HepG2 (cell line): ENCODE measurements around the gene ABCG8. TPM values are rescaled to one million over a fixed set of nuclear protein-coding genes. Genes with fewer than 3 reads are reported as not detected.

Experiments used
- ATAC-seq: fragments of 200-7000 bp; cut with Tn5 transposase; 3 replicates; pipeline ENCODE4 v1.9.1; 2020; ENCODE audit warnings: mild to moderate bottlenecking, moderate library complexity
- BruUV-seq: library from RNA; stranded (reverse); fragments of 400-500 nt; replicated peaks from 2 replicates; lab custom pipeline; 2021; lab: Mats Ljungman, UMichigan
- CTCF ChIA-PET: fragments of 300-600 bp; formaldehyde crosslinking; extraction: SDS; loops from one replicate; lab custom pipeline; 2021; ENCODE audit warnings: low total read pairs, inconsistent platforms, low intra/inter-chr PET ratio; lab: Yijun Ruan, JAX
- POLR2A ChIA-PET: fragments of 350-600 bp; sonication (Branson Sonifier 250); formaldehyde crosslinking; loops from one replicate; lab custom pipeline; 2020; ENCODE audit warnings: antibody characterized with exemption, inconsistent platforms; lab: Yijun Ruan, JAX
- DNase-seq: peaks from one replicate; pipeline ENCODE4 v3.0.0-alpha.2; 2015; ENCODE audit warnings: low spot score
- FAIRE-seq: peaks from 3 replicates; lab custom pipeline; 2011; peaks lifted over from hg19 to GRCh38; lab: Jason Lieb, UNC
- H2AFZ ChIP-seq: one replicate; pipeline ENCODE4 v1.6.1; 2011; ENCODE audit warnings: low read length, inconsistent platforms
- H3K27ac ChIP-seq: fragments of 300-600 bp; 3 replicates; pipeline ENCODE4 v1.8.0; 2011; ENCODE audit warnings: mixed run types, mild to moderate bottlenecking, mixed read lengths, low read length, inconsistent platforms; ENCODE audit not compliant: insufficient read depth; ENCODE audit errors: extremely low read length
- H3K27me3 ChIP-seq, 2 experiments: fragments of 200-600 bp in 1 of 2; 2 replicates in 1 of 2; 3 replicates in 1 of 2; pipeline versions ENCODE4 v1.6.0 to v1.8.0; 2011; ENCODE audit warnings: low read length in 2 of 2, mild to moderate bottlenecking in 2 of 2, moderate library complexity in 2 of 2, inconsistent platforms in 1 of 2; ENCODE audit not compliant: insufficient read depth in 2 of 2, control insufficient read depth in 1 of 2
- H3K36me3 ChIP-seq, 2 experiments: fragments of 200-600 bp in 1 of 2; replicated peaks in 1 of 2; 2 replicates in 1 of 2; 3 replicates in 1 of 2; pipeline versions ENCODE4 v1.5.1 to v1.8.0; 2011; ENCODE audit warnings: low read length in 2 of 2, inconsistent platforms in 1 of 2; ENCODE audit not compliant: insufficient read depth in 2 of 2, control insufficient read depth in 1 of 2
- H3K4me1 ChIP-seq: 2 replicates; pipeline ENCODE4 v1.5.1; 2012; ENCODE audit warnings: low read length, inconsistent platforms; ENCODE audit not compliant: insufficient read depth
- H3K4me2 ChIP-seq: 2 replicates; pipeline ENCODE4 v1.6.0; 2011; ENCODE audit warnings: low read depth, low read length, inconsistent platforms
- H3K4me3 ChIP-seq, 3 experiments: fragments of 200-600 bp in 1 of 3; sonication (generic), shearing (Covaris generic) in 1 of 3; replicated peaks in 1 of 3; 2 replicates each; pipeline ENCODE4 v1.5.1; 2011 to 2016; ENCODE audit warnings: low read length in 3 of 3, inconsistent platforms in 2 of 3, low read depth in 2 of 3, mild to moderate bottlenecking in 2 of 3, control low read depth in 1 of 3, mixed read lengths in 1 of 3; ENCODE audit not compliant: insufficient read depth in 1 of 3
- H3K79me2 ChIP-seq: one replicate; pipeline ENCODE4 v1.6.1; 2011; ENCODE audit warnings: low read length, inconsistent platforms; ENCODE audit not compliant: insufficient read depth
- H3K9ac ChIP-seq: 2 replicates; pipeline ENCODE4 v1.6.0; 2011; ENCODE audit warnings: mild to moderate bottlenecking, low read depth, low read length, inconsistent platforms; ENCODE audit not compliant: insufficient read depth
- H3K9me3 ChIP-seq: 2 replicates; pipeline ENCODE4 v1.5.1; 2012; ENCODE audit warnings: mild to moderate bottlenecking, low read length
- H4K20me1 ChIP-seq: 2 replicates; pipeline ENCODE4 v1.6.0; 2011; ENCODE audit warnings: inconsistent platforms, mild to moderate bottlenecking, low read length, moderate library complexity; ENCODE audit not compliant: insufficient read depth
- DMAP1 ChIP-seq: IDR thresholded peaks from 2 replicates; pipeline ENCODE4 v1.6.1; 2016
- HOXA5 ChIP-seq: sonication (generic); formaldehyde crosslinking; IDR thresholded peaks from 2 replicates; pipeline ENCODE4 v1.4.0; 2020; ENCODE audit warnings: missing genetic modification reagents
- MAF1 ChIP-seq: sonication (generic); formaldehyde crosslinking; IDR thresholded peaks from 2 replicates; pipeline ENCODE4 v1.5.0; 2020; ENCODE audit warnings: missing genetic modification reagents, borderline replicate concordance
- SALL1 ChIP-seq: sonication (generic); formaldehyde crosslinking; IDR thresholded peaks from 2 replicates; pipeline ENCODE4 v1.8.0; 2022; ENCODE audit warnings: mild to moderate bottlenecking, missing genetic modification reagents
- SOX5 ChIP-seq: IDR thresholded peaks from 2 replicates; pipeline ENCODE4 v1.6.1; 2016; ENCODE audit warnings: borderline replicate concordance
- ZBTB34 ChIP-seq: sonication (generic); formaldehyde crosslinking; IDR thresholded peaks from 2 replicates; pipeline ENCODE4 v1.8.0; 2022; ENCODE audit warnings: mild to moderate bottlenecking, missing genetic modification reagents
- ZNF101 ChIP-seq: sonication (generic); formaldehyde crosslinking; IDR thresholded peaks from 2 replicates; pipeline ENCODE4 v1.4.0; 2020; ENCODE audit warnings: mild to moderate bottlenecking, low read depth, missing genetic modification reagents, borderline replicate concordance
- ZNF562 ChIP-seq: sonication (generic); formaldehyde crosslinking; IDR thresholded peaks from 2 replicates; pipeline ENCODE4 v1.8.0; 2022; ENCODE audit warnings: missing genetic modification reagents, borderline replicate concordance
- ZNF674 ChIP-seq: sonication (generic); formaldehyde crosslinking; IDR thresholded peaks from 2 replicates; pipeline ENCODE4 v1.5.0; 2020; ENCODE audit warnings: low read depth, mild to moderate bottlenecking, missing genetic modification reagents
- WGBS: methylation state at CpG from one replicate; pipeline ENCODE4 v1.1.6; 2017; ENCODE audit warnings: low lambda C conversion rate; 5-methylcytosine and 5-hydroxymethylcytosine counted together
- in situ Hi-C: cut with HindIII; loops from 2 replicates; pipeline ENCODE4 v1.10.0; 2017; ENCODE audit warnings: low pct_unique_long_range_greater_than_20kb; ENCODE audit not compliant: extremely low pct_ligation_motif_present
- intact Hi-C: fragments of 100-400 bp; cut with micrococcal nuclease; formaldehyde crosslinking; loops from one replicate; pipeline ENCODE4 v1.10.0; 2022; ENCODE audit not compliant: unreplicated experiment
- polyA plus RNA-seq, 8 experiments: library from polyadenylated mRNA; depleted of rRNA in 3 of 8; stranded (reverse) in 7 of 8; unstranded in 1 of 8; fragments of >200 nt; fragmentation: Illumina TruSeq in 4 of 8; extraction: Trizol in 4 of 8; gene quantifications; 2 replicates each; pipeline versions ENCODE4 v1.2.1 to v1.2.3, GENCODE V29; 2011 to 2016; ENCODE audit warnings: low read depth in 4 of 8, missing spikeins in 1 of 8, mixed read lengths in 1 of 8; ENCODE audit not compliant: insufficient read depth in 1 of 8
- total RNA-seq, 5 experiments: library from RNA; depleted of rRNA; stranded (reverse); fragments of >200 nt; fragmentation: Illumina TruSeq; extraction: Trizol; gene quantifications; 2 replicates each; pipeline ENCODE4 v1.2.3, GENCODE V29; 2016; ENCODE audit warnings: low read depth in 1 of 5
- TF ChIP-seq, protein P1 (sequence below): sonication (generic); formaldehyde crosslinking; IDR thresholded peaks from 2 replicates; pipeline ENCODE4 v1.4.0; 2020; ENCODE audit warnings: mild to moderate bottlenecking, low read depth, missing genetic modification reagents
- TF ChIP-seq, protein P2 (sequence below): IDR thresholded peaks from 2 replicates; pipeline ENCODE4 v1.6.1; 2016; ENCODE audit warnings: mild to moderate bottlenecking
- TF ChIP-seq, protein P3 (sequence below): sonication (generic); formaldehyde crosslinking; IDR thresholded peaks from 2 replicates; pipeline ENCODE4 v1.9.0; 2021; ENCODE audit warnings: missing genetic modification reagents, borderline replicate concordance

ABCG8 gene
- total and polyA plus RNA-seq, 2 of the 13 experiments (the other 11 are each of a cell fraction or from before 2014, with no cell fraction given): 8.1 to 8.8 TPM

DNA sequence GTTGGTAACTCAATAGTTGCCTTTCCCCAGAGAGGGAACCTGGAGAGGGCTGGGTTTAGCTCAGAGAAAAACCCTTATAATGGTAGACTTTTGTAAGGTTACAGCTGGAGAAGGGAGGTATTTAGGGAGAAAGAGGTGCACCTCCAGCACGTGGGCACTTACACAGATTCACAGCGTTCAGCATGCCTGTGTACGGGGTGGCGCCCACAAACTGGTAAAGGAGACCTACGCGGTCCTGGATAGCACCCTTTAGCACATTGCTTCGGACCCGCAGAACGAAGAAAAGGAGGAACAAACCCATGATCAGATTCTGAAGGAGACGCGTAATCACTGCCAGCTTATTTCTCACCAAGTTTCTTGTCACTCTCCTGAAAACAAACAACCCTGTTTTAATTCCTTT lies 15.0 kb upstream of the ABCG8 start:
- no peak for FAIRE-seq
- no peaks in the 10 kb centered on the region for H4K20me1 ChIP-seq
- in situ Hi-C loops (no loop called here), intact Hi-C loops (no loop called here)
- H2AFZ ChIP-seq: no peak overlapping the region
- H3K9me3 ChIP-seq: no peaks in the 10 kb centered on the region
- no peaks in the 10 kb centered on the region for H3K79me2 ChIP-seq
- H3K4me3 ChIP-seq: no peak overlapping the region
- ChIA-PET CTCF (no interaction called here), POLR2A (no interaction called here)
- no peak for TF ChIP-seq SOX5 (CRISPR knock-in tag)
- no peak for TF ChIP-seq ZNF674 (CRISPR knock-in tag)
- no peak for TF ChIP-seq ZNF562
- no peak for TF ChIP-seq ZBTB34
- H3K4me1 ChIP-seq: peaks cover 11% of the 10 kb centered on the region; the same call in 1 of the 2 replicates
- no peak for ATAC-seq
- no TSS peak for BruUV-seq
- no peak overlapping the region for H3K9ac ChIP-seq
- peaks cover 26 to 72% of the 10 kb centered on the region in 2 experiments for H3K36me3 ChIP-seq
- no peak overlapping the region for H3K4me2 ChIP-seq
- H3K27me3 ChIP-seq: no peaks in the 10 kb centered on the region
- H3K27ac ChIP-seq: no peak overlapping the region
- WGBS: 96% methylated on average over 11 of the region's 11 CpGs
- no peak for DNase-seq

DNA sequence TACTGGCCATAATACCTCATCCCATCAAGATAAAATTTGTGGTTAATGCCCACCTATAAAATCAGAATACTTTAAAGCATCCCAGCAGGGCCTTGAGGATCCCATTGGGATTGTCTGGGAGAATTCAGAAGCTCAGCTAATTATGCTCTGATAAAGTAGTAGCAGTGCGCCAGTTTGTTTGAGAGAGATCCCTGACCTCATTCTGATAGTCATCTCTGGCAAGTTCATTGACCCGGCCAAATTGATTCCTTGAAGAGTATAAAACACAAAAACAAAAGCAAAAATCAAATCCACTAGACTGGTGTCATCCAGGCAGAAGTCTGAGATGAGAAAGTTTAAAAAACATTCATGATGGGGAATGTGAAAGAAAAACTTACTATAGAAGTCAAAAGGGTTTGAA lies 14.3 kb upstream of the ABCG8 start:
- WGBS: 96% methylated on average over 2 of the region's 2 CpGs
- no TSS peak for BruUV-seq
- no peak for FAIRE-seq
- in situ Hi-C loops (no loop called here), intact Hi-C loops (no loop called here)
- CTCF ChIA-PET: no interaction called here
- Histone ChIP-seq H3K27me3 (no peaks in the 10 kb centered on the region), H3K4me2 (no peak overlapping the region), H3K36me3 (peaks cover 26 to 71% of the 10 kb centered on the region in 2 experiments), H3K79me2 (no peaks in the 10 kb centered on the region), H3K4me1 (peaks cover 11% of the 10 kb centered on the region; the same call in 1 of the 2 replicates), H3K4me3 (no peak overlapping the region), H3K9me3 (no peaks in the 10 kb centered on the region), H2AFZ (no peak overlapping the region), H3K27ac (no peak overlapping the region), H4K20me1 (no peaks in the 10 kb centered on the region), H3K9ac (no peak overlapping the region)
- POLR2A ChIA-PET: interaction anchor here (1.0 to 2.1 kb wide), 3 partner anchors 12 to 18 kb away, joined by 3 to 7 read pairs (median 3); partner anchors contain the start of genes ABCG5 and ABCG8
- ATAC-seq: no peak
- no peak for DNase-seq
- TF ChIP-seq, protein P1, sequence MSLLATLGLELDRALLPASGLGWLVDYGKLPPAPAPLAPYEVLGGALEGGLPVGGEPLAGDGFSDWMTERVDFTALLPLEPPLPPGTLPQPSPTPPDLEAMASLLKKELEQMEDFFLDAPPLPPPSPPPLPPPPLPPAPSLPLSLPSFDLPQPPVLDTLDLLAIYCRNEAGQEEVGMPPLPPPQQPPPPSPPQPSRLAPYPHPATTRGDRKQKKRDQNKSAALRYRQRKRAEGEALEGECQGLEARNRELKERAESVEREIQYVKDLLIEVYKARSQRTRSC (CRISPR knock-in tag): no peak
- TF ChIP-seq HOXA5 (CRISPR knock-in tag) (no peak), ZNF101 (CRISPR knock-in tag) (no peak), DMAP1 (CRISPR knock-in tag) (no peak), SALL1 (no peak), MAF1 (CRISPR knock-in tag) (no peak)
- TF ChIP-seq, protein P2, sequence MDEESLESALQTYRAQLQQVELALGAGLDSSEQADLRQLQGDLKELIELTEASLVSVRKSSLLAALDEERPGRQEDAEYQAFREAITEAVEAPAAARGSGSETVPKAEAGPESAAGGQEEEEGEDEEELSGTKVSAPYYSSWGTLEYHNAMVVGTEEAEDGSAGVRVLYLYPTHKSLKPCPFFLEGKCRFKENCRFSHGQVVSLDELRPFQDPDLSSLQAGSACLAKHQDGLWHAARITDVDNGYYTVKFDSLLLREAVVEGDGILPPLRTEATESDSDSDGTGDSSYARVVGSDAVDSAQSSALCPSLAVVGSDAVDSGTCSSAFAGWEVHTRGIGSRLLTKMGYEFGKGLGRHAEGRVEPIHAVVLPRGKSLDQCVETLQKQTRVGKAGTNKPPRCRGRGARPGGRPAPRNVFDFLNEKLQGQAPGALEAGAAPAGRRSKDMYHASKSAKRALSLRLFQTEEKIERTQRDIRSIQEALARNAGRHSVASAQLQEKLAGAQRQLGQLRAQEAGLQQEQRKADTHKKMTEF (CRISPR knock-in tag): no peak
- TF ChIP-seq, protein P3, sequence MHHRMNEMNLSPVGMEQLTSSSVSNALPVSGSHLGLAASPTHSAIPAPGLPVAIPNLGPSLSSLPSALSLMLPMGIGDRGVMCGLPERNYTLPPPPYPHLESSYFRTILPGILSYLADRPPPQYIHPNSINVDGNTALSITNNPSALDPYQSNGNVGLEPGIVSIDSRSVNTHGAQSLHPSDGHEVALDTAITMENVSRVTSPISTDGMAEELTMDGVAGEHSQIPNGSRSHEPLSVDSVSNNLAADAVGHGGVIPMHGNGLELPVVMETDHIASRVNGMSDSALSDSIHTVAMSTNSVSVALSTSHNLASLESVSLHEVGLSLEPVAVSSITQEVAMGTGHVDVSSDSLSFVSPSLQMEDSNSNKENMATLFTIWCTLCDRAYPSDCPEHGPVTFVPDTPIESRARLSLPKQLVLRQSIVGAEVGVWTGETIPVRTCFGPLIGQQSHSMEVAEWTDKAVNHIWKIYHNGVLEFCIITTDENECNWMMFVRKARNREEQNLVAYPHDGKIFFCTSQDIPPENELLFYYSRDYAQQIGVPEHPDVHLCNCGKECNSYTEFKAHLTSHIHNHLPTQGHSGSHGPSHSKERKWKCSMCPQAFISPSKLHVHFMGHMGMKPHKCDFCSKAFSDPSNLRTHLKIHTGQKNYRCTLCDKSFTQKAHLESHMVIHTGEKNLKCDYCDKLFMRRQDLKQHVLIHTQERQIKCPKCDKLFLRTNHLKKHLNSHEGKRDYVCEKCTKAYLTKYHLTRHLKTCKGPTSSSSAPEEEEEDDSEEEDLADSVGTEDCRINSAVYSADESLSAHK (CRISPR knock-in tag): no peak
